Measurements from ENCODE around the gene PCDHGA1.
"Not testable (repeated sequence)": the region's sequence is repeated elsewhere in the genome, so short reads cannot be mapped to it uniquely, and the experiment has no call there.

Gene PCDHGA1

DNA sequence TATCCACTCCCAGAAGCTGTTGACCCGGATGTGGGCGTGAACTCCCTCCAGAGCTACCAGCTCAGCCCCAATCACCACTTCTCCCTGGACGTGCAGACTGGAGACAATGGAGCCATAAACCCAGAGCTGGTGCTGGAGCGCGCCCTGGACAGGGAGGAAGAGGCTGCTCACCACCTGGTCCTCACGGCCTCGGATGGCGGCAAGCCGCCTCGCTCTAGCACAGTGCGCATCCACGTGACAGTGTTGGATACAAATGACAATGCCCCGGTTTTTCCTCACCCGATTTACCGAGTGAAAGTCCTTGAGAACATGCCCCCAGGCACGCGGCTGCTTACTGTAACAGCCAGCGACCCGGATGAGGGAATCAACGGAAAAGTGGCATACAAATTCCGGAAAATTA, 63.0 kb downstream of the PCDHGA1 start:
- H3K27ac ChIP-seq (ENCODE audit: low read depth, low read length), result no peak overlapping the region
- H3K9me3 ChIP-seq (ENCODE audit: control insufficient read depth in 5 of 5, low read length in 5 of 5), result peaks cover 30 to 75% (median 55%) of the 10 kb centered on the region in 5 donors
- H3K36me3 ChIP-seq (ENCODE audit: control insufficient read depth in 5 of 5, insufficient read depth in 5 of 5, low read length in 5 of 5), result no peaks in the 10 kb centered on the region
- peak overlapping the region in 4 of 5 donors; percentile 17 to 52 (median 20) for H3K4me3 ChIP-seq (ENCODE audit: low read depth in 1 of 5, low read length in 5 of 5)
- H3K4me1 ChIP-seq (ENCODE audit: control insufficient read depth in 5 of 5, insufficient read depth in 5 of 5, low read length in 5 of 5), result no peaks in the 10 kb centered on the region
- H3K9ac ChIP-seq (ENCODE audit: low read length in 5 of 5), result no peak overlapping the region
- H3K27me3 ChIP-seq (ENCODE audit: control insufficient read depth in 5 of 5, insufficient read depth in 4 of 5, low read length in 5 of 5), result peaks cover 0 to 10% (median 4%) of the 10 kb centered on the region in 5 donors

DNA sequence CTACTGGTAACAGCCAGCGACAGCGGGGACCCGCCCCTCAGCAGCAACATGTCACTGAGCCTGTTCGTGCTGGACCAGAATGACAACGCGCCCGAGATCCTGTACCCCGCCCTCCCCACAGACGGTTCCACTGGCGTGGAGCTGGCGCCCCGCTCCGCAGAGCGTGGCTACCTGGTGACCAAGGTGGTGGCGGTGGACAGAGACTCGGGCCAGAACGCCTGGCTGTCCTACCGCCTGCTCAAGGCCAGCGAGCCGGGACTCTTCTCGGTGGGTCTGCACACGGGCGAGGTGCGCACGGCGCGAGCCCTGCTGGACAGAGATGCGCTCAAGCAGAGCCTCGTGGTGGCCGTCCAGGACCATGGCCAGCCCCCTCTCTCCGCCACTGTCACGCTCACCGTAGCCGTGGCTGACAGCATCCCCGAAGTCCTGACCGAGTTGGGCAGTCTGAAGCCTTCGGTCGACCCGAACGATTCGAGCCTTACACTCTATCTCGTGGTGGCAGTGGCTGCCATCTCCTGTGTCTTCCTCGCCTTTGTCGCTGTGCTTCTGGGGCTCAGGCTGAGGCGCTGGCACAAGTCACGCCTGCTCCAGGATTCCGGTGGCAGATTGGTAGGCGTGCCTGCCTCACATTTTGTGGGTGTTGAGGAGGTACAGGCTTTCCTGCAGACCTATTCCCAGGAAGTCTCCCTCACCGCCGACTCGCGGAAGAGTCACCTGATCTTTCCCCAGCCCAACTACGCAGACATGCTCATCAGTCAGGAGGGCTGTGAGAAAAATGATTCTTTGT, 64.3 kb downstream of the PCDHGA1 start:
- not testable (repeated sequence) for H3K9ac ChIP-seq (ENCODE audit: low read length in 5 of 5); H3K4me1 ChIP-seq (ENCODE audit: control insufficient read depth in 5 of 5, insufficient read depth in 5 of 5, low read length in 5 of 5); H3K27ac ChIP-seq (ENCODE audit: low read depth, low read length); H3K36me3 ChIP-seq (ENCODE audit: control insufficient read depth in 5 of 5, insufficient read depth in 5 of 5, low read length in 5 of 5)
- peaks cover 0 to 14% (median 6%) of the 10 kb centered on the region in 5 donors for H3K27me3 ChIP-seq (ENCODE audit: control insufficient read depth in 5 of 5, insufficient read depth in 4 of 5, low read length in 5 of 5)
- peak overlapping the region in 3 of 5 donors; percentile 11 to 35 (median 28) for H3K4me3 ChIP-seq (ENCODE audit: low read depth in 1 of 5, low read length in 5 of 5)
- H3K9me3 ChIP-seq (ENCODE audit: control insufficient read depth in 5 of 5, low read length in 5 of 5), result peaks cover 33 to 75% (median 54%) of the 10 kb centered on the region in 5 donors

DNA sequence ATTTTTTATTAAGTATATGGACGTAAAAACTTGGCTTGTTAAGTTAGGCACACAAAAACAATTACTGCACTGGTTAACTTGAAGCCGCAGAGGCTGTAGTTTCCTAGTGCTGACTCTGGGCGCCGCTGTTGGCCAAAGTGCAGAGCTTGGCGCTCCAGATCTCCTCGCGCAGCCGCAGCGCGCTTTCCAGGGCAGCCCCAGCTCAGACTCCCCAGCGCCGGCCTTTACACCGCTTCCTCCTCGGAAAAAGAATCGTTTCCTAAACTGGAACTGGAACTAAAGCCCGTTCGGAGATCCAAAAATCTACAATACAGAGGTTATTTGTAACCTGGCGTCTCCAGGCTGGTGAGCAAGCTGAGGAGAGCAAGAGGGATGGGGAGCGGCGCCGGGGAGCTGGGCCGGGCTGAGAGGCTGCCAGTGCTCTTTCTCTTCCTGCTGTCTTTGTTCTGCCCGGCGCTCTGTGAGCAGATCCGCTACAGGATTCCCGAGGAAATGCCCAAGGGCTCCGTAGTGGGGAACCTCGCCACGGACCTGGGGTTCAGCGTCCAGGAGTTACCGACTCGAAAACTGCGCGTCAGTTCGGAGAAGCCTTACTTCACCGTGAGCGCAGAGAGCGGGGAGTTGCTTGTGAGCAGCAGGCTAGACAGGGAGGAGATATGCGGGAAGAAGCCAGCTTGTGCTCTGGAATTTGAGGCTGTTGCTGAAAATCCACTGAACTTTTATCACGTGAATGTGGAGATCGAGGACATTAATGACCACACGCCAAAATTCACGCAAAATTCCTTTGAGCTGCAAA, 67.6 kb downstream of the PCDHGA1 start, which contains the start of gene PCDHGB5:
PCDHGB5 (plus strand) TSS at position 192 of the 796 bp plus-strand sequence; CDS start at position 373, 181 bp downstream.
- Histone ChIP-seq H3K27me3 (ENCODE audit: control insufficient read depth in 5 of 5, insufficient read depth in 4 of 5, low read length in 5 of 5) (peaks cover 0 to 14% (median 6%) of the 10 kb centered on the region in 5 donors), H3K4me1 (ENCODE audit: control insufficient read depth in 5 of 5, insufficient read depth in 5 of 5, low read length in 5 of 5) (peaks cover 0 to 10% (median 2%) of the 10 kb centered on the region in 5 donors), H3K9me3 (ENCODE audit: control insufficient read depth in 5 of 5, low read length in 5 of 5) (peaks cover 26 to 70% (median 53%) of the 10 kb centered on the region in 5 donors), H3K4me3 (ENCODE audit: low read depth in 1 of 5, low read length in 5 of 5) (peak within 1 kb of the TSS; percentile 40 to 60 (median 55))
- H3K36me3 ChIP-seq (ENCODE audit: control insufficient read depth in 5 of 5, insufficient read depth in 5 of 5, low read length in 5 of 5); H3K27ac ChIP-seq (ENCODE audit: low read depth, low read length); H3K9ac ChIP-seq (ENCODE audit: low read length in 5 of 5): not testable (repeated sequence)

DNA sequence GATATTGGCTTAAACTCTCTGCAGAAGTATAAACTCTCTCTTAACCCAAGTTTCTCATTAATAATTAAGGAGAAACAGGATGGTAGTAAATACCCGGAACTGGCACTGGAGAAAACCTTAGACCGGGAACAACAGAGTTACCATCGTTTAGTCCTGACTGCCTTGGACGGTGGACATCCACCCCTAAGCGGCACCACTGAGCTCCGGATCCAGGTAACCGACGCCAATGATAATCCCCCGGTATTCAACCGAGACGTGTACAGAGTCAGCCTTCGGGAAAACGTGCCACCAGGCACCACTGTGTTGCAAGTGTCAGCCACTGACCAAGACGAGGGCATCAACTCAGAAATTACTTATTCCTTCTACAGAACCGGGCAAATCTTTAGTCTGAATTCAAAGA, 68.3 kb downstream of the PCDHGA1 start:
- H3K27ac ChIP-seq (ENCODE audit: low read depth, low read length), result no peak overlapping the region
- H3K4me3 ChIP-seq (ENCODE audit: low read depth in 1 of 5, low read length in 5 of 5), result peak overlapping the region; percentile 39 to 60 (median 45)
- H3K9ac ChIP-seq (ENCODE audit: low read length in 5 of 5), result no peak overlapping the region
- peaks cover 0 to 10% (median 5%) of the 10 kb centered on the region in 5 donors for H3K27me3 ChIP-seq (ENCODE audit: control insufficient read depth in 5 of 5, insufficient read depth in 4 of 5, low read length in 5 of 5)
- H3K36me3 ChIP-seq (ENCODE audit: control insufficient read depth in 5 of 5, insufficient read depth in 5 of 5, low read length in 5 of 5), result no peaks in the 10 kb centered on the region
- peaks cover 0 to 10% (median 6%) of the 10 kb centered on the region in 5 donors for H3K4me1 ChIP-seq (ENCODE audit: control insufficient read depth in 5 of 5, insufficient read depth in 5 of 5, low read length in 5 of 5)
- H3K9me3 ChIP-seq (ENCODE audit: control insufficient read depth in 5 of 5, low read length in 5 of 5), result peaks cover 27 to 70% (median 53%) of the 10 kb centered on the region in 5 donors

DNA sequence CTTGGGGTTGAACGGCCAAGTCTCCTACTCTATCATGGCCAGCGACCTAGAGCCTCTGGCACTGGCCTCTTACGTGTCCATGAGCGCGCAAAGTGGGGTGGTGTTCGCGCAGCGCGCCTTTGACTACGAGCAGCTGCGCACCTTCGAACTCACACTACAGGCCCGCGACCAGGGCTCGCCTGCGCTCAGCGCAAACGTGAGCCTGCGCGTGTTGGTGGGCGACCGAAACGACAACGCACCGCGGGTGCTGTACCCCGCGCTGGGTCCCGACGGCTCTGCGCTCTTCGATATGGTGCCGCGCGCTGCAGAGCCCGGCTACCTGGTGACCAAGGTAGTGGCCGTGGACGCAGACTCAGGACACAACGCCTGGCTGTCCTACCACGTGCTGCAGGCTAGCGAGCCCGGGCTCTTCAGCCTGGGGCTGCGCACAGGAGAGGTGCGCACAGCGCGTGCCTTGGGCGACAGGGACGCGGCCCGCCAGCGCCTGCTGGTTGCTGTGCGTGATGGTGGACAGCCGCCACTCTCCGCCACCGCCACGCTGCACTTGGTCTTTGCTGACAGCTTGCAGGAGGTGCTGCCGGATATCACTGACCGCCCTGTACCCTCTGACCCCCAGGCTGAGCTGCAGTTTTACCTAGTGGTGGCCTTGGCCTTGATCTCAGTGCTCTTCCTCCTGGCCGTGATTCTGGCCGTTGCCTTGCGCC, 69.4 kb downstream of the PCDHGA1 start:
- H3K36me3 ChIP-seq (ENCODE audit: control insufficient read depth in 5 of 5, insufficient read depth in 5 of 5, low read length in 5 of 5), result no peaks in the 10 kb centered on the region
- peaks cover 0 to 7% (median 6%) of the 10 kb centered on the region in 5 donors for H3K27me3 ChIP-seq (ENCODE audit: control insufficient read depth in 5 of 5, insufficient read depth in 4 of 5, low read length in 5 of 5)
- no peak overlapping the region for H3K27ac ChIP-seq (ENCODE audit: low read depth, low read length)
- peaks cover 29 to 70% (median 54%) of the 10 kb centered on the region in 5 donors for H3K9me3 ChIP-seq (ENCODE audit: control insufficient read depth in 5 of 5, low read length in 5 of 5)
- no peak overlapping the region for H3K9ac ChIP-seq (ENCODE audit: low read length in 5 of 5)
- peak overlapping the region in 4 of 5 donors; percentile 32 to 60 (median 42) for H3K4me3 ChIP-seq (ENCODE audit: low read depth in 1 of 5, low read length in 5 of 5)
- H3K4me1 ChIP-seq (ENCODE audit: control insufficient read depth in 5 of 5, insufficient read depth in 5 of 5, low read length in 5 of 5), result peaks cover 0 to 10% (median 6%) of the 10 kb centered on the region in 5 donors

DNA sequence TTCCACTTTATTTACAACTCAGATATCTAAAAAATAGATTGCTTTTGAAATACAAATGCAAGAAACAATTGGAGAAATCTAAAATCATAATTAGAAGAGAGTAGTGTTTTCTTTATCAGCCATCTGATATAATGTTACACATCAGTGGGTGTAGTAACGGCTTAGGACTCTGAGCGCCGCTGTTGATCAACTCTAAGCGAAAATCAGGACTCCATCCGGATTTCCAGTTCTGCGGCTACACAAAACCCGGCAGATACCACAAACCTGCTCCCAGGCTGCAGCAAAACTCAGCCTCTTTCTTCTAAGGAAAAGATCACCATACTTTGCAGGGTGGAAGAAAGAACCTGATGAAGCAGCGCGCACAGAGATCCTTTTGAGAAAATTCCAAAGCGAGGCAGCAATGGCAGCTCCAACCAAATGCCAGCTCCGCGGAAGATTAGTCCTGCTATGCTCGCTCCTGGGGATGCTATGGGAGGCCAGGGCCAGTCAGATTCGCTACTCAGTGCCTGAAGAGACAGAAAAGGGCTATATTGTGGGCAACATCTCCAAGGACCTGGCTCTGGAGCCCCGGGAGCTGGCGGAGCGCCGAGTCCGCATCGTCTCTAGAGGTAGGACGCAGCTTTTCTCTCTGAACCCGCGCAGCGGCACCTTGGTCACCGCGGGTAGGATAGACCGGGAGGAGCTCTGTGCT, 72.4 kb downstream of the PCDHGA1 start, which contains the start of gene PCDHGA9:
PCDHGA9 (plus strand) TSS at position 226 of the 691 bp plus-strand sequence; CDS start at position 401, 175 bp downstream.
- H3K4me3 ChIP-seq (ENCODE audit: low read depth in 1 of 5, low read length in 5 of 5), result peak within 1 kb of the TSS; percentile 54 to 68 (median 62)
- H3K4me1 ChIP-seq (ENCODE audit: control insufficient read depth in 5 of 5, insufficient read depth in 5 of 5, low read length in 5 of 5), result peaks cover 0 to 10% (median 6%) of the 10 kb centered on the region in 5 donors
- peaks cover 0 to 7% (median 3%) of the 10 kb centered on the region in 5 donors for H3K27me3 ChIP-seq (ENCODE audit: control insufficient read depth in 5 of 5, insufficient read depth in 4 of 5, low read length in 5 of 5)
- H3K9me3 ChIP-seq (ENCODE audit: control insufficient read depth in 5 of 5, low read length in 5 of 5), result peaks cover 36 to 68% (median 63%) of the 10 kb centered on the region in 5 donors
- H3K36me3 ChIP-seq (ENCODE audit: control insufficient read depth in 5 of 5, insufficient read depth in 5 of 5, low read length in 5 of 5), result no peaks in the 10 kb centered on the region
- no peak within 1 kb of the TSS for H3K9ac ChIP-seq (ENCODE audit: low read length in 5 of 5)
- no peak within 1 kb of the TSS for H3K27ac ChIP-seq (ENCODE audit: low read depth, low read length)

DNA sequence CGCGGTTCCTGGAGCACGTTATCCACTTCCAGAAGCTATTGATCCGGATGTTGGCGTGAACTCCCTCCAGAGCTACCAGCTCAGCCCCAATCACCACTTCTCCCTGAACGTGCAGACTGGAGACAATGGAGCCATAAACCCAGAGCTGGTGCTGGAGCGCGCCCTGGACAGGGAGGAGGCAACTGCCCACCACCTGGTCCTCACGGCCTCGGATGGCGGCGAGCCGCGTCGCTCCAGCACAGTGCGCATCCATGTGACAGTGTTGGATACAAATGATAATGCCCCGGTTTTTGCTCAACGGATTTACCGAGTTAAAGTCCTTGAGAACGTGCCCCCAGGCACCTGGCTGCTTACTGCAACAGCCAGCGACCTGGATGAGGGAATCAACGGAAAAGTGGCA, 73.1 kb downstream of the PCDHGA1 start:
- no peaks in the 10 kb centered on the region for H3K36me3 ChIP-seq (ENCODE audit: control insufficient read depth in 5 of 5, insufficient read depth in 5 of 5, low read length in 5 of 5)
- peaks cover 0 to 7% (median 3%) of the 10 kb centered on the region in 5 donors for H3K27me3 ChIP-seq (ENCODE audit: control insufficient read depth in 5 of 5, insufficient read depth in 4 of 5, low read length in 5 of 5)
- peak overlapping the region in 4 of 5 donors; percentile 54 to 66 (median 60) for H3K4me3 ChIP-seq (ENCODE audit: low read depth in 1 of 5, low read length in 5 of 5)
- no peak overlapping the region for H3K9ac ChIP-seq (ENCODE audit: low read length in 5 of 5)
- H3K4me1 ChIP-seq (ENCODE audit: control insufficient read depth in 5 of 5, insufficient read depth in 5 of 5, low read length in 5 of 5), result peaks cover 0 to 11% (median 10%) of the 10 kb centered on the region in 5 donors
- H3K27ac ChIP-seq (ENCODE audit: low read depth, low read length), result no peak overlapping the region
- H3K9me3 ChIP-seq (ENCODE audit: control insufficient read depth in 5 of 5, low read length in 5 of 5), result peaks cover 36 to 72% (median 68%) of the 10 kb centered on the region in 5 donors

DNA sequence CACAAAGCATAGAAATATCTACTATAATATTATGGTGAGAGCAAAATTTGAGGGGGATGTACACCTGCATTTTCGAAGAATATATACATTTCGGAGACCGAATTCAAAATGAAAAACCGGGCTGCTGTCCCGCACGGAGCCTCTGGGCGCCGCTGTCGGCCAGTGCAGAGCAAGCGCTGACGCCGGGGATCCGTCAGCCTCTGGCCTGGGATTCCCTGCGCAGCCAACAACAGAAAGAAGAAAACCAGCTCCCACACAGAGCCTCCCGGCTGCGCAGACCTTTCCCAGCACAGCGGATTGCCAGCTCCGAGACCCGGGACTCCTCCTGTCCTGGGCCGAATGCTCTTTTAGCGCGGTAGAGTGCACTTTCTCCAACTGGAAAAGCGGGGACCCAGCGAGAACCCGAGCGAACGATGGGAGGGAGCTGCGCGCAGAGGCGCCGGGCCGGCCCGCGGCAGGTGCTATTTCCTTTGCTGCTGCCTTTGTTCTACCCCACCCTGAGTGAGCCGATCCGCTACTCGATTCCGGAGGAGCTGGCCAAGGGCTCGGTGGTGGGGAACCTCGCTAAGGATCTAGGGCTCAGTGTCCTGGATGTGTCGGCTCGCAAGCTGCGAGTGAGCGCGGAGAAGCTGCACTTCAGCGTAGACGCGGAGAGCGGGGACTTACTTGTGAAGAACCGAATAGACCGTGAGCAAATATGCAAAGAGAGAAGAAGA, 77.6 kb downstream of the PCDHGA1 start, which contains the start of gene PCDHGB6:
PCDHGB6 (plus strand) TSS at position 232 of the 716 bp plus-strand sequence; CDS start at position 414, 182 bp downstream.
- peak within 1 kb of the TSS; percentile 51 to 59 (median 53) for H3K4me3 ChIP-seq (ENCODE audit: low read depth in 1 of 5, low read length in 5 of 5)
- peak within 1 kb of the TSS in 1 of 5 donors; percentile 41 for H3K9ac ChIP-seq (ENCODE audit: low read length in 5 of 5)
- H3K27ac ChIP-seq (ENCODE audit: low read depth, low read length); H3K36me3 ChIP-seq (ENCODE audit: control insufficient read depth in 5 of 5, insufficient read depth in 5 of 5, low read length in 5 of 5): not testable (repeated sequence)
- peaks cover 43 to 72% (median 65%) of the 10 kb centered on the region in 5 donors for H3K9me3 ChIP-seq (ENCODE audit: control insufficient read depth in 5 of 5, low read length in 5 of 5)
- peaks cover 0 to 10% (median 5%) of the 10 kb centered on the region in 5 donors for H3K27me3 ChIP-seq (ENCODE audit: control insufficient read depth in 5 of 5, insufficient read depth in 4 of 5, low read length in 5 of 5)
- H3K4me1 ChIP-seq (ENCODE audit: control insufficient read depth in 5 of 5, insufficient read depth in 5 of 5, low read length in 5 of 5), result peaks cover 0 to 18% (median 16%) of the 10 kb centered on the region in 5 donors

Data from subcutaneous abdominal adipose tissue (tissue), 5 donors.